CD1c-positive myeloid dendritic cell (primary cell): Measurements from ENCODE around the gene GUSB.
"Not testable (repeated sequence)": the region's sequence is repeated elsewhere in the genome, so short reads cannot be mapped to it uniquely, and the experiment has no call there.

ENCODE experiments used
- DNase-seq: peaks from one replicate; pipeline ENCODE4 v3.0.0-alpha.2; 2016; ENCODE audit errors: extremely low spot score

Gene GUSB

GRCh38 chr7:65981965-65982792 lies at the start of gene GUSB:
GUSB (minus strand) TSS chr7:65982213; CDS start chr7:65982183, 30 bp downstream.
- peak; percentile 92 for DNase-seq

DNA sequence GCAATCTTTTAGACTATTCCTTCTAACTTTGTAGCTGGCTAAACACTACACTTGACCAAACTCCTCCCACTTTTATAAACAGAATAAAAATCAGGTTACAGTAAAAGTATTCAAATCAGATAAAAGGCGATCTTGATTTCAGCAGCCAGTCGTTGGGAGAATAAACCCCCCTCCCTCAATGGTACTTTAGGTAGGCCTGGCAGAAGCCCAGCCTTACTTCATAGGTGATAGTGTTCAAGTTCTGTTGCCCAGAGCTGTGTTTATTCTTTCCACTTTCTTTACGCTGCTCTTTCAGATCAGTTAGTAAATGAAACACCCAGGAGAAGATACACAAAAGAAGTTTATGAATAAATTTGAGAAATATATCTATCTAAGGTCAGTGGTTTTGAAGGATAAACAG lies 46.3 kb upstream of the GUSB start:
- DNase-seq, result not testable (repeated sequence)

DNA sequence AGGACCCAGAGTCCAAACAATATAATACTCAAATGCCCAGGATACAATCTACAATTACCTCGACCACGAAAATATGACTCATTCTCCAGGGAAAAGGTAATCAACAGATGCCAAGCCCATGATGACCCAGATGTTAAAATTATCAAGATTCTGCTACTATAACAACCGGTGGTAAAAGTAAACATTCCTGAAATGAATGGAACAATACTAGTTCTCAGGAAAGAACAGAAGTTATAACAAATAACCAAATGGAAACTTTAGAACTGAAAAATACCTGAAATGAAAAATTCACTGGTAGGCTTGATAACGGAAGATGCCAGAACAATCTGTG lies 34.1 kb upstream of the GUSB start:
- DNase-seq, result no peak

- no peak for DNase-seq
Observed at GRCh38 chr7:66015440-66016130, 33.6 kb upstream of the GUSB start.

GRCh38 chr7:66013938-66014337 lies 31.9 kb upstream of the GUSB start:
- DNase-seq, result no peak

GRCh38 chr7:66007232-66007631 lies 25.2 kb upstream of the GUSB start:
- no peak for DNase-seq

- not testable (repeated sequence) for DNase-seq
Observed at GRCh38 chr7:66005115-66005671, 23.2 kb upstream of the GUSB start.

GRCh38 chr7:66000823-66001417 lies 18.9 kb upstream of the GUSB start:
- DNase-seq, result not testable (repeated sequence)

- DNase-seq, result not testable (repeated sequence)
Observed at GRCh38 chr7:65994984-65995383, 13.0 kb upstream of the GUSB start.

DNA sequence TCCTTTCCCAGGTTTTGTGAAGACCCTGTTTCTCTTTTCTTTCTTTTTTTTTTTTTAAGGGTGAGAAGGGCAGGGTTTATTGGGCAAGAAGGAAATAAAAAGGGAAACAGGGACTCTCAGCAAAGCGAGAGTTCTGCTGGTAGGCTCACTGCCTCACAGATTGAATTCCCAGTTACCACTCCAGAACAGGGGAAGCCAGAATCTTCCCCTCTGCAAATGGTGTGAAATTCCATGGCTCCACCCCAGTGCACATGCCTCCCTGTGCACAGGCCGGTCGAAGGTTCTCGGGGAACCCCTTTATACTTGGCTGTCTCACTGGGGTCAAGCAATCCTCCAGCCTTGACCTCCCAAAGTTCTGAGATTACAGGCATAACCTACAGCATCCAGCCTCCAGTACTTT lies 10.5 kb upstream of the GUSB start:
- no peak for DNase-seq

- DNase-seq, result not testable (repeated sequence)
Observed at GRCh38 chr7:65991829-65992228, 9.8 kb upstream of the GUSB start.

DNA sequence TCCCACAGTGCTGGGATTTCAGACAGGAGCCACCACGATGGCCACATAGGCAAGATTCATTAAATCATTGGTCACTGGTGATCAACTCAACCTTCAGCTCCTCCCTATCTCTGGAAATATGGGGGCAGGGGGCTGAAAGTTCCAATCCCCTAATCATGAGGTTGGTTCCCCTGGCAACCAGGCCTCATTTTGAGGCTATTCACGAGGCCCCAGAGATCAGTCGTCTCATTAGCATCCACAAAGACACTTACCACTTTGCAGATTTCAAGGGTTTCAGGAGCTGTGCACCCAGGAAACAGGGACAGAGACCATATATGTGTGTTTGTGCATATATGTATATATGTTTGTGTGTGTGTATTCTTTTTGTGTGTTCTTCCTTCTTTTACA lies 7.7 kb upstream of the GUSB start:
- no peak for DNase-seq

DNA sequence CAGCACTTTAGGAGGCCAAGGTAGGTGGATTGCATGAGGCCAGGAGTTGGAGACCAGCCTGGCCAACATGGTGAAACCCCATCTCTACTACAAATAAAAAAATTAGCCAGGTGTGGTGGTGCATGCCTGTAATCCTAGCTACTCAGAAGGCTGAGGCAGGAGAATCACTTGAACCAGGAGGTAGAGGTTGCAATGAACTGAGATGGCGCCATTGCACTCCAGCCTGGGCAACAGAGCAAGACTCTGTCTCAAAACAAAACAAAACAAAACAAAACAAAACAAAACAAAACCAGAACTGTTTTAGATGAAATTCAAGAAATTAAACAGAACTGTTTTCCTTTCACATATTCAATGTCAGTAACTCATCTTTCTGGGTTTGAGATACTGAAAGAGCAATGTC lies 6.5 kb upstream of the GUSB start:
- DNase-seq, result not testable (repeated sequence)

DNA sequence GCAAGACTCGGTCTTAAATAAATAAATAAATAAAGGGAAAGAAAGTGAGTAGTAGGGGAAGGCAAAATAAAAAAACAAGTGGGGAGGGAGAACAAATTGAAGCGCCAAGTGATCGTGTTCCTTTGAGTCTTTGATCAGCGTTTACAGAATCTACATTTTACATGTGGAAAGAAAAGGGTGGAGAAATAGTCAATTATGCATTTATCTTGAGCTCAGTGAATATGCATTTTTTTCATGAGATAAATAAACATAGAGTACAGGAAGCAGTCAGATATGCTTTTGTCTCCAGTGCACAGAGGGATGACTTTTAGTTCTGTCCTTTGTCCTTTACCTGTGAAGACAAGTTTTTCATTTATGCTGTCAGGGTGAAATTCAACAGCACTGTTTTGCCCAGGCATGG lies 6.1 kb upstream of the GUSB start:
- DNase-seq, result no peak

DNA sequence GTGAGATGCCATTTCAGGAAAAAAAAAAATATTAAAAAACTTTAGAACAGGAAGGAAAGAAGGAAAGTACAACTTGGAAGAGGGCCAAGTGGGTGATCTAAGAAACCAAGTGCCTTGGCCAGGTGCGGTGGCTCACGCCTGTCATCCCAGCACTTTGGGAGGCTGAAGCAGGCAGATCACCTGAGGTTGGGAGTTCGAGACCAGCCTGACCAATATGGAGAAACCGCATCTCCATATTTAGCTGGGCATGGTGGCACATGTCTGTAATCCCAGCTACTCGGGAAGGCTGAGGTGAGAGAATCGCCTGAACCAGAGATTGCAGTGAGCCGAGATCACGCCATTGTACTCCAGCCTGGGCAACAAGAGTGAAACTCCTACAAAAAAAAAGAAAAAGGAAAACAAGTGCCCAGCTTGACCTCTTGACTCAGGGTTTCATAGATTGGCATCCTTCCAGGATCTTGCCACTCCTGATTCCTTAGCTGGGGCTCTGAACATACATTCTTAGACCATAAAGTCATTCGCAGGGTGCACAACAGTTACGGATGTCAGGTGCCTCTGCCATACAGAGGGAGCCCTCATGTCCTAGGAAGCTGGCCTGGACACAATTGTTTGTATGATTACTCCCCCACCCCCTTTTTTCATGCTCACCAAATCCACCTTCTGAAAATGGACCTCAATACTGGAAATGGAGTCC lies 2.1 kb upstream of the GUSB start:
- DNase-seq, result no peak

- DNase-seq, result peak; percentile 96
Observed at GRCh38 chr7:65980478-65981250, 1.3 kb downstream of the GUSB start.

- DNase-seq, result no peak
Observed at GRCh38 chr7:65979583-65980477, 2.2 kb downstream of the GUSB start.

- DNase-seq, result peak; percentile 42
Observed at GRCh38 chr7:65978891-65979582, 3.0 kb downstream of the GUSB start.

DNA sequence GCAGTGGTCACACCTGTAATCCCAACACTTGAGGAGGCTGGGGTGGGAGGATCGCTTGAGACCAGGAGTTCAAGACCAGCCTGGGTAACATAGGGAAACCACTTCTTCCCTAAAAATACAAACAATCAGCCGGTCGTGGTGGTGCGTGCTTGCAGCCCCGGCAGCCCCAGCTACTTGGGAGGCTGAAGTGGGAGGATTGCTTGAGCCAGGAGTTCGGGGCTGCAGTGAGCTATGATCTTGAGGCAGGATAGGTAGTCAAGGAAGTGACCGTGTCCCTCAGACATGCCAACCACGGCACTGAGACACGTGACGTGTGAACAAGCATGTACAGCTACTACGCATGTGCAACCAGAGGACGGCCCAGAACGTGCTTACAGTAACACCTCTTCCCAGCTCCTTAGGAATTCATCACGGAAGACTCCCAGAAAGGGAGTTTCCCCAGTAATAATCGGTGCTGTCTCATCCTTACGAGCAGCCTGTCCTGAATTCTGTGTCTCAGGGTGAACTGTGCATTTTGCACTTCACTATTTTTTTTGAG lies 5.3 kb downstream of the GUSB start:
- no peak for DNase-seq
